Body of pancreas (tissue), 4 donors: ENCODE results near the gene LANCL3. TPM values are rescaled to one million over a fixed set of nuclear protein-coding genes. Genes with fewer than 3 reads are reported as not detected.
"Not testable (repeated sequence)": the region's sequence is repeated elsewhere in the genome, so short reads cannot be mapped to it uniquely, and the experiment has no call there.

Source experiments
- ATAC-seq: fragments of 150-250 bp; one replicate; pipeline ENCODE4 v1.9.1; 2016
- DNase-seq, 4 donors: peaks; one replicate each; pipeline ENCODE4 v3.0.0-alpha.2; 2019
- H3K27ac ChIP-seq, 4 donors: fragments of 200-600 bp; sonication (generic); 1 replicate in 3 of 4; 2 replicates in 1 of 4; pipeline versions ENCODE4 v1.5.1 to v1.6.1; 2016 to 2019; ENCODE audit warnings: mild to moderate bottlenecking in 1 of 4, mixed read lengths in 1 of 4, moderate library complexity in 1 of 4
- H3K27me3 ChIP-seq, 2 donors: fragments of 200-600 bp; sonication (generic); one replicate each; pipeline ENCODE4 v1.6.0; 2016; ENCODE audit warnings: mild to moderate bottlenecking in 1 of 2
- H3K36me3 ChIP-seq, 2 donors: fragments of 200-600 bp; sonication (generic); replicated peaks in 1 of 2; 2 replicates each; pipeline ENCODE4 v1.5.1; 2016; ENCODE audit warnings: low read depth in 2 of 2; ENCODE audit not compliant: insufficient read depth in 1 of 2
- H3K4me1 ChIP-seq: fragments of 200-600 bp; sonication (generic); one replicate; pipeline ENCODE4 v1.6.0; 2016
- H3K4me3 ChIP-seq, 2 donors: fragments of 200-600 bp; sonication (generic); 1 replicate in 1 of 2; 2 replicates in 1 of 2; pipeline ENCODE4 v1.5.1; 2016 to 2019
- H3K9me3 ChIP-seq, 3 donors: fragments of 200-600 bp; sonication (generic); 1 replicate in 2 of 3; 2 replicates in 1 of 3; pipeline ENCODE4 v1.5.1; 2016
- POLR2A ChIP-seq, 3 donors: fragments of 450-650 bp; IDR thresholded peaks; one replicate each; pipeline ENCODE4 v1.6.1; 2016; ENCODE audit warnings: antibody characterized with exemption in 3 of 3, mild to moderate bottlenecking in 2 of 3
- WGBS, 2 donors: methylation state at CpG; one replicate each; pipeline ENCODE4 v1.1.5; 2017; 5-methylcytosine and 5-hydroxymethylcytosine counted together
- intact Hi-C: fragments of 100-400 bp; cut with DNase I; formaldehyde crosslinking; loops from one replicate; pipeline ENCODE4 v1.15.1; 2023
- total RNA-seq, 2 donors: library from RNA; depleted of rRNA; stranded (reverse); fragments of >200 nt; gene quantifications; one replicate each; pipeline ENCODE4 v1.1.0, GENCODE V29; 2016
- TF ChIP-seq, protein P1 (sequence below), 7 experiments: fragments of 450-650 bp in 4 of 7; fragments of 200-600 bp in 3 of 7; sonication (generic) in 3 of 7; IDR thresholded peaks; one replicate each; pipeline ENCODE4 v1.5.1; 2016 to 2019; ENCODE audit warnings: antibody characterized with exemption in 7 of 7

LANCL3 gene
- total RNA-seq, 2 donors from 2014 or later: 0.26 TPM; not detected in 1

DNA sequence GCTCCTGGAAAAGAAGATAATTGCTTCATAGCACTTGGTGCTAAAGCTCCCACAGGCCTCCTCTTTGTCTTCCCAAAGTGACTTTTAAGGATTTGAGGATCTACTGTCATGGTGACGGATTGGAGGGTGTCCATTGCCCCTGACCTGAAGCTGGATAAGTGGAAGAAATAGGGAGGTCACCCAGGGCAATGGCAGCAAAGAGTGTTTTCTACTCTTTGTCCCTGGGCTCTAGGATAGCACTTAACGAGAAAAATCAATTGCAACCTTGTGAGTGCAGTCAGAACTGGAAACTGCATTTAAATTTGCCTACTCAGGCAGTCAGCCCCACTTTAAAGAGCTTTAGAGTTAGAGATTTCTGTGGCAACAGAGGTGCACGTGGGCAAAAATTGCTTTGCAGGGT, 70.4 kb downstream of the LANCL3 start:
- no peak overlapping the region for H3K27ac ChIP-seq
- H3K9me3 ChIP-seq: no peaks in the 10 kb centered on the region
- no peaks in the 10 kb centered on the region for H3K36me3 ChIP-seq
- ATAC-seq: no peak
- H3K4me1 ChIP-seq: no peaks in the 10 kb centered on the region
- intact Hi-C loops: no loop called here
- TF ChIP-seq, protein P1, sequence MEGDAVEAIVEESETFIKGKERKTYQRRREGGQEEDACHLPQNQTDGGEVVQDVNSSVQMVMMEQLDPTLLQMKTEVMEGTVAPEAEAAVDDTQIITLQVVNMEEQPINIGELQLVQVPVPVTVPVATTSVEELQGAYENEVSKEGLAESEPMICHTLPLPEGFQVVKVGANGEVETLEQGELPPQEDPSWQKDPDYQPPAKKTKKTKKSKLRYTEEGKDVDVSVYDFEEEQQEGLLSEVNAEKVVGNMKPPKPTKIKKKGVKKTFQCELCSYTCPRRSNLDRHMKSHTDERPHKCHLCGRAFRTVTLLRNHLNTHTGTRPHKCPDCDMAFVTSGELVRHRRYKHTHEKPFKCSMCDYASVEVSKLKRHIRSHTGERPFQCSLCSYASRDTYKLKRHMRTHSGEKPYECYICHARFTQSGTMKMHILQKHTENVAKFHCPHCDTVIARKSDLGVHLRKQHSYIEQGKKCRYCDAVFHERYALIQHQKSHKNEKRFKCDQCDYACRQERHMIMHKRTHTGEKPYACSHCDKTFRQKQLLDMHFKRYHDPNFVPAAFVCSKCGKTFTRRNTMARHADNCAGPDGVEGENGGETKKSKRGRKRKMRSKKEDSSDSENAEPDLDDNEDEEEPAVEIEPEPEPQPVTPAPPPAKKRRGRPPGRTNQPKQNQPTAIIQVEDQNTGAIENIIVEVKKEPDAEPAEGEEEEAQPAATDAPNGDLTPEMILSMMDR (IDR thresholded peaks at IDR 0.05): no peak
- no peak overlapping the region for H3K4me3 ChIP-seq
- 43 to 100% methylated on average over 1 to 3 of the region's 3 CpGs for WGBS, 2 donors
- no peak for DNase-seq
- no peaks in the 10 kb centered on the region for H3K27me3 ChIP-seq

DNA sequence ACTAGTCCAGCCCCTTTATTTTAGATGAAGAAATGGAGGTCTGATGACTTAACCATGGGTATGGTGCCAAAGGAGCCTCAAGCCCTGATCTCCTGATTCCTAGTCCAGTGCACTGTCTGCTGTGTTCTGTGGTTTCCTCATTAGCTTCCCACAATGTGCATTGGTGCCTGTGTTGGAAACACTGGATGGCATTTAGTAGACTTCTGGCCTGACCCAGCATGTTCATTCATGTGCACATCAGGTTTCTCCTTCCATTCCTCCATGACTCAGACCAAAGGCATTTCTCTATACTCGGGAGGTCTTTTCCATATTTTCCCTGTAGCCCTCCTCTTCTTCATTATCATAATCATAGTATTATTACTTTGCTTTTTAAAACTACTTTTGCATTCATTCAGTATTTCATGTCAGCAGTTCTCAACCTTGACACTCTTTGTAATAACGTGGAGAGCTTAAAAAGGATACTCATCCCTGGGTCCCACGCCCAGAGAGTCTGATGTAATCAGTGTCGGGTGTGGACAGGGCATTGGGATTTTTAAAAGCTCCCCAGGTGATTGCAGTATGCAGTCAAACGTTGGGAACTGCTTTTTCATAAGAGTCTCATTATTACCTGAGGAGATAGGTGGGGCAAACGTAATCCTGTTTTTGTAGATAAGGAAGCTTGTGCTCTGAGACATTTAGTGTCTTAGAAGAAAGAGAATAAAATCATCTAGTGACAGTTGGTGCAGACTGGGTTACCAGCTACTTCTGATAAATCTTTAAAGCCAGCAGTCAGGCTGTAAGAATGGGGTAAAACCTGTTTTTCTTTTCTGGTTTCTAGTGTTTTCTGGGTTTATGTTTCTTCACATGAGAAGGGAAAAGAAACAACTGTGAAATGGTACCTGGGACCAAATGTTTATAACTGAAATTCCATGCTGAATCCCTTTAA, 73.2 kb downstream of the LANCL3 start:
- H3K27me3 ChIP-seq: no peaks in the 10 kb centered on the region
- no peaks in the 10 kb centered on the region for H3K4me1 ChIP-seq
- H3K9me3 ChIP-seq: no peaks in the 10 kb centered on the region
- WGBS, 2 donors: 49 to 63% methylated on average over 5 to 6 of the region's 6 CpGs
- no peak overlapping the region for H3K4me3 ChIP-seq
- DNase-seq (no peak), ATAC-seq (no peak)
- intact Hi-C loops: no loop called here
- H3K27ac ChIP-seq: no peak overlapping the region
- no peak for TF ChIP-seq POLR2A (IDR thresholded peaks at IDR 0.05)
- no peaks in the 10 kb centered on the region for H3K36me3 ChIP-seq

DNA sequence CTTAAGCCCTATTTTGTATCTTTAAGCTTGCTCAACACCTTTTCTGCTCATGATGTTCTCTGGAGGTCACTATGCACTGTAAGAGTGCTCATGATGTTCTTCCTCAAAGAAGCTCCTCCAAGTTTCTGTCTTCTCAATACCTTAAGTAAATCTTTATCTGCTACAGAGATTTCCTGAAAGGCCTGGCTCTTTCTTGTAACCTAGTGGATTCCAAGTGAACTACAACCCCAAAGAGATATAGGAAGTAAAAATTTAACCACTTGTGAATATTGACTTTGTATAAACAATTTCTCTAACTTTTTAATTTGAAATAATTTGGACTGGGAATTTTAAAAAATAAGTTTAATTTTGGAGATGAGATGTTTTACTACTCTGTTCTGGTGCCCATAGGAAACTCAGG, 74.8 kb downstream of the LANCL3 start:
- ATAC-seq: no peak
- intact Hi-C loops: no loop called here
- H3K9me3 ChIP-seq: no peaks in the 10 kb centered on the region

DNA sequence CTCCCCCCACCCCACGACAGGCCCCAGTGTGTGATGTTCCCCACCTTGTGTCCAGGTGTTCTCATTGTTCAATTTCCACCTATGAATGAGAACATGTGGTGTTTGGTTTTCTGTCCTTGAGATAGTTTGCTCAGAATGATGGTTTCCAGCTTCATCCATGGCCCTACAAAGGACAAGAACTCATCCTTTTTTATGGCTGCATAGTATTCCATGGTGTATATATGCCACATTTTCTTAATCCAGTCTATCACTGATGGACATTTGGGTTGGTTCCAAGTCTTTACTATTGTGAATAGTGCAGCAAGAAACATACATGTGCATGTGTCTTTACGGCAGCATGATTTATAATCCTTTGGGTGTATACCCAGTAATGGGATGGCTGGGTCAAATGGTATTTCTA, 79.4 kb downstream of the LANCL3 start:
- WGBS, 2 donors: 86 to 100% methylated on average over 1 to 2 of the region's 2 CpGs
- ATAC-seq, H3K9me3 ChIP-seq, H3K27ac ChIP-seq, H3K36me3 ChIP-seq, H3K4me1 ChIP-seq, DNase-seq, H3K4me3 ChIP-seq, H3K27me3 ChIP-seq, intact Hi-C loops: not testable (repeated sequence)

More for the DNA sequence above, 74.8 kb downstream of the LANCL3 start:
- H3K27me3 ChIP-seq: no peaks in the 10 kb centered on the region
- no peak for TF ChIP-seq POLR2A (IDR thresholded peaks at IDR 0.05)
- TF ChIP-seq, protein P1 (IDR thresholded peaks at IDR 0.05): peak in 4 of 7 experiments; percentile 11 to 24 (median 16)
- no peaks in the 10 kb centered on the region for H3K36me3 ChIP-seq
- DNase-seq: no peak
- no peaks in the 10 kb centered on the region for H3K4me1 ChIP-seq
- H3K4me3 ChIP-seq: no peak overlapping the region
- no peak overlapping the region for H3K27ac ChIP-seq

DNA sequence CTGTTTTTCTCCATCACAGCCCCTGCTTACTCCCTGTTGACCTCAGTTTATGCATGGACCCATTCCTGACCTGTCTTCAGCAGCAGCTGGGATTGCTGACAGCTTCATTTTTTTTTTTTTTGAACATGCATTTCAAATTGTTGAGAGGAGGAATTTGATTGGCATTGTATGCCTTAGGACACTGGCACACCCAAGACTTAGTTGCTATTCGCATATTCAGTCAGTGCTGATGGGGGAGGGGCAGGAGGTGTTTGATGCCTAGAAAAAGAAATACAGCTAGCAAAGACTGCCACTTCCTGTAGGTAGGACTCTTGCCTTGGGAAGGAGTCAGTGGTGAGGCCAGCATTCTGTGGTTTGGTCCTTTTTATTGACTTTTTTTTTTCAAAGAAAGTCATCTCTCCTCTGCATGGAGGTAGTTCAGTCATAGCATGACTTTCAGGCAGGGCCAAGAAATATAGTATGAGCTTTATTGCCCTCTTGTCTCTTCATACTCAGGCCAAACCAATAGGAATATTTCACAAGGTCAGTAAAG, 80.5 kb downstream of the LANCL3 start:
- 78 to 83% methylated on average over 1 of the region's 1 CpG for WGBS, 2 donors
- no peaks in the 10 kb centered on the region for H3K36me3 ChIP-seq
- intact Hi-C loops: no loop called here
- H3K9me3 ChIP-seq: no peaks in the 10 kb centered on the region
- H3K4me1 ChIP-seq: no peaks in the 10 kb centered on the region
- H3K27ac ChIP-seq: no peak overlapping the region
- ATAC-seq: no peak
- no peak overlapping the region for H3K4me3 ChIP-seq
- TF ChIP-seq POLR2A (IDR thresholded peaks at IDR 0.05): no peak
- TF ChIP-seq, protein P1 (IDR thresholded peaks at IDR 0.05): no peak
- DNase-seq: no peak
- no peaks in the 10 kb centered on the region for H3K27me3 ChIP-seq
